Activated CD4-positive, CD25-positive, alpha-beta regulatory T cell treated with anti-CD3 and anti-CD28 coated beads, Interleukin-2, amount 50 U/mL, for 16 hours (primary cell): Measurements from ENCODE around the gene ZP3.
"Not testable (repeated sequence)": the region's sequence is repeated elsewhere in the genome, so short reads cannot be mapped to it uniquely, and the experiment has no call there.

Experiments
- DNase-seq: peaks from one replicate; pipeline ENCODE4 v3.0.0-alpha.2; 2020; ENCODE audit warnings: low read depth, low spot score

The ZP3 gene

DNA sequence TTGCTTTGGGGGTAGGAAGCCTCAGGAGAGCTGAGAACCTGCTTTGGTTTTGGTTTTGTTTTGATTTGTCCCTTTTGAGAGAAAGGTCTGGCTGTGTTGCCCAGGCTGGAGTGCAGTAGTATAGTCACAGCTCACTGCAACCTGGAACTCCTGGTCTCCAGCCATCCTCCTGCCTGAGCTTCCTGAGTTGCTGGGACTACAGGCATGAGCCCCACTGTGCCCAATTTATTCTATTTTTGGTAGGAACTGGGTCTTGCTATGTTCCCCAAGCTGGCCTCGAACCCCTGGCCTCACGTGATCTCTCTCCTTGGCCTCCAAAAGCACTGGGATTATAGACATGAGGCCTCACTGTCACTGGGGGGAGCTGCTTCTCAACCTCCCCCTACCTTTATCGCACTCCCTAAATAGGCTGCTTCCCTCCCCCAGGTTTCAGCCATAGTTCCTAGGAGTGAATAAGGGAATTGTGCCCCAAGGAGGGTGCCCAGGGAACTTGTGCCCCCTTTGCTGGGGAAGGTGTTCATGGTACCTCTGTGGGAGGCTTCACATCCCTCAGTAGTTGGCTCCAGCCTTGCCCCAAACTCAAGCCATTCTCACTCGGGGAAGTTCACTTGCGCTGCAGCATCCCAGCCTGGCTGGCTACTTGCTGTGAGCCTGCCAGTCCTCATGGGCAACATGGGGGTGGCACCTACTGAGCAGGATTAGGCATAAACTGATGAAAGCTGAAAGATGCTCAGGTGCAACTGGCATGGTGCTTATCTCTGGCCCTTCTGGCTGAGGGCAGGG lies 18.1 kb downstream of the ZP3 start:
- DNase-seq, result not testable (repeated sequence)

DNA sequence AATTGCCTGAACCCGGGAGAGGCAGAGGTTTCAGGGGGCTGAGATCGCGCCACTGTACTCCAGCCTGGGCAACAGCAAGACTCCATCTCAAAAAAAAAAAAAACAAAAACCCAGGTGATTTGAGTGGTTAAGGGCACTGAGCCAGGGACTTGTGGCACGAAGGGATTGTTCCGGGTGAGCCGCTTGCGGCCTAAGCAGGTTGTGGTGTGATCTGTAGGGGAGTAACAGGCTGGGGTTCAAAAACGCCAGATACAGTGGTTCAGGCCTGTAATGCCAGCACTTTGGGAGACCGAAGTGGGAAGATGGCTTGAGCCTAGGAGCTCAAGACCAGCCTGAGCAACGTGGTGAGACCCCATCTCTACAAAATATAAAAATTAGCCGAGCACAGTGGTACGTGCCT lies 19.1 kb downstream of the ZP3 start:
- not testable (repeated sequence) for DNase-seq

DNA sequence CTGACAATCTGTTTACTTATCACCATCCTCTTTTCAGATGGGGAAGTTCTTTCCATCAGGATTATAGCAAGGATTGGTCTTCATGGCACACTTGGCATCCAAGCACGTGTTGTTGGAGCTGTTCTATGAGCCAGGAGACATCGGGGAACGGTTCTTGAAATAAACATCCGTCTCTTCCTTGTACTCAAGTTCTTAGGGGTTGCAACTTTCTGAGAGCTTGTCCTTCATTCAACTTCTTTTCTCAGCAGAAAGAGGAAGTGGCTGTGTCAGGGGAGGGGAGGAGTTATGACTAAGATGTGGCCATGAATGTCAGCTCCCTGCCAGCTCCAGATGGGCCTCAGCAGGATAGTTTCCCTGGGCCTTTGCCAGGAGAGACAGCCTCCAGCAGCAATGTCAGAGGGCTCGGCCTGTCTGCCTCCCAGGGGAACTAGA lies 20.8 kb downstream of the ZP3 start:
- DNase-seq, result not testable (repeated sequence)

DNA sequence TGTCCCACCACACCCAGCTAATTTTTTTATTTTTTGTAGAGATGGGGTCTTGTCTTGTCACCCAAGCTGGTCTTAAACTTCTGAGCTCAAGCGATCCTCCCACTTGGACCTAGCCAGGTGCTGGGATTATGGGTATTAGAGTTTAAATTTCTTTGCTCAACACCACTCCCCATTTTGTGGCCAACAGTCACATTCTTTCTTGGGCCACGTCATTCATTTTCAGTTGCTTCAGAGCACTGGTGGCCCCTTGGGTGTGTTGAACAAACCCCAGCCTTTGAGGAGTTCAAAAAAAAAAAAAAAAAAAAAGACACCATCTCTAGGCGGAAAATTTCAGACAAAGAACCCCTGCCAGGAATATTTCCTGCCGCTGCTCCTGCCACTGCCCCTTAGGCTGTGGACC lies 32.3 kb downstream of the ZP3 start:
- DNase-seq, result not testable (repeated sequence)

DNA sequence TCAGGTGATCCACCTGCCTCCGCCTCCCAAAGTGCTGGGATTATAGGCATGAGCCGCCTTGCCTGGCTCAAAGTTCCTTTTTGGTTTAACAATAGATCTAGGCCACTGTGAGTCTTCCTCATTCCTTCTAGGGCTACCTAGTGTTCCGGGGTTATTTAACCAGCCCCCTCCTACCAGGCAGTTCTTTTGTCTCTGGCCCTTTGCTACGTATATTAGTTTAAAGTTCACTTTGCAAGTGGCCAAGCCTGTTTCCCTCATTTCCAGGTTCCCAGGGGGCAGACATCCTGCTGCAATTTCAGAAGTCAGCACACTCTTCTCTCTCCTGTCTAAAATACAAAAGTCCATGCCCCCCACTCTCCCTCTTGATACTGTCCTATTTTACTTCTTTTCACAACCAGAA lies 33.8 kb downstream of the ZP3 start:
- DNase-seq, result not testable (repeated sequence)

DNA sequence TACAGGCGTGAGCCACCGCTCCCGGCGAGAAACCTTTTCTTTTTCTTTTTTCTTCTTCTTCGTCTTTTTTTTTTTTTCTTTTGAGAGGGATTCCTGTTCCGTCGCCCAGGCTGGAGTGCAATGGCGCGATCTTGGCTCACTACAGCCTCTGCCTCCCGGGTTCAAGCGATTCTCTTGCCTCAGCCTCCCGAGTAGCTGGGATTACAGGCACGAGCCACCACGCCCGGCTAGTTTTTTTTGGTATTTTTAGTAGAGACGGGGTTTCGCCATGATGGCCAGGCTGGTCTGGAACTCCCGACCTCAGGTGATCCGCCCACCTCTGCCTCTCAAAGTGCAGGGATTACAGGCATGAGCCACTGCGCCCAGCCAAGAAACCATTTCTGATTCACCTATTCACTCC lies 36.0 kb downstream of the ZP3 start:
- DNase-seq, result not testable (repeated sequence)

DNA sequence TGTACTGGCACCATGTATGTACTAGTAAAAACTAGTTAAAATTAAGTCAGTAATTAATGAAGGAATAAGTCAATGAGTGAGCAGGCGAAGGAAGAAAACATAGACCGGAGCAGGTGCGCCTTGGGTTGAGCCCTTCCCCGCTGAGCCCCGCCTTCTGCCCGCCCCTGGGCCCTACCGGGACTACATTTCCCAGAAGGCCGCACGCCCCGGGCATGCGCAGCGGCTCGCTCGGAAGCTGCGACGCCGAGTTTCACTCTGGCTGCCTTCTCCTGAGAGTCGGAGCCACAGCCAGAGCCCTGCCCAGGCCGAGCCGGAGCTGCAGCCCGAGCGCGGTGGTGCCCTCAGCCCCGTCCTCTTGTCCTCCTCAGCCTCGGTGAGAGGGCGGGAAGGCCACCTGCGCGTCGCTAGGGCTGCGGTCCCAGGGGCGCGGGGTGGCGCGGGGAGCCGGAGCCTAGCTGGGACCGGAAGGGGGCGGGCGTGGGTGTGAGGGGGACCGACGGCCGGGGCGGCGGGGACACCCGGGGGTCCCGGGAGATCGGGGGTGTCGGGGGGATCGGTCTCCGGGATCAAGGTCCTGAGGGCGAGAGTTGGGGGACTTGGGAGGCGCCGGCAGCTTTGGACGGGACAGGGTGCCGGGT lies 36.8 kb downstream of the ZP3 start, which contains the start of gene DTX2:
Gene DTX2, plus strand, starts transcription at position 246 of the 638 bp plus-strand sequence. CDS start 18,801 bp downstream, outside the sequence.
- peak; percentile 21 for DNase-seq

DNA sequence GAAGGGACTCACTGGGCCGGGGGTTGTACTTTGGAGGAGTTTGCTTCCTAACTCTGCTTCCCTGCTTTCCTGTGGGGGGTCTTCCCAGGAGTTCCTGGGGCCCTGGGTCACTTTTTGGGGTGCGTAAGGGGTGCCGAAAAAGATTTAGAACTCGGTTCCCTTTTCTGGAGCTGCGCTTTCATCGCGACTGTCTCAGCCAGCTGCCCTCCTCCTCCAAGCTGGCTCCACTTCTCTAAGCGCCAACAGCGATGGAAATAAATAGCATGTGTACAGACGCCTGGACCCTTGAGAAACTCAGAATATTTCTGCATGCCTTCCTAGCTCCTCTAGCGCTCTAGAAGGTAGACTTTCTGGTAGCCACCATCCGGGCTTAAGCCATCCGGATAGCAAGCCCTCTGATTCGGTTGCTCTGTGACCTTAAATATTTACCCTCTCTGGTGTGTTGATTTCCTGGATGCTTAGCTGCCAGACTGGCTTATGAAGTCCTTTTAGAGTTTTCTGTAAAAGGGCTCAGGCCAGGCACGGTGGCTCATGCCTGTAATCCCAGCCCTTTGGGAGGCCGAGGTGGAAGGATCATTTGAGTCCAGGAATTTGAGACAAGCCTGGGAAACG lies 37.6 kb downstream of the ZP3 start:
- not testable (repeated sequence) for DNase-seq

DNA sequence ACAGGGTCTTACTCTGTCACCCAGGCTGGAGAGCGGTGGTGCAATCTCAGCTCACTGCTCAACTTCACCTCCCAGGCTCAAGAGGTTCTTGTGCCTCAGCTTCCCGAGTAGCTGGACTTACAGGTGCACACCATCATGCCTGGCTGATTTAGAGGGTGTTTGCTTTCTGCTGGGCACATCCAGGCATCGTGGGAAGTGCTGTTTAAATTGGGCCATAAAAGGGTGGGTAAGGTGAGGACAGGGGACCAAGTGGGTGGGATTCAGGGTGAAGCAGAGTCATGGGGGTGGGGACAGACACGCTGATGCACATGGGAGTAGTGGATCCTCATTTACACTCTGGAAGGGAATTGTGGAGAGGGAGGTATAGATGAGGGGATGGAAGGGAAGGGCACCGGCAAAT lies 40.2 kb downstream of the ZP3 start:
- not testable (repeated sequence) for DNase-seq

DNA sequence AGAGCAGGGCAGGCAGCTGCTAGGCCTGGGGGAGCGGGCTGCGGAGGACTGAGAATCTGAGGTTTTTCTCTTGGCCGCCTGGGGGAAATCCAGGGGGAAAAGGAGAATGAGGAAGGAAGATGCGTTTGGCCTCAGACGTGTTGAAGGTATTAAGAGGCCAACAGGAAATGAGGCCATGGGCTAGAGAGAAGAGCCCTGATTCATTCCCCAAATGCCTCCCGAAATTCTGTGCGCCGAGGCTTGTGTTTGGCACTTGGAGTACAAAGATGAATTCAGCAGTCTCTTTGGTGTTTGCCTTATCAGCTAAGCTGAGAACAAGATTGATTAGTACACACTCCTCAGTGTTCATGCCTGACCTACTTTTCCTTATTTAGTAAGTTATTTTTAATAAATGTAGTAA lies 41.2 kb downstream of the ZP3 start:
- DNase-seq, result not testable (repeated sequence)

DNA sequence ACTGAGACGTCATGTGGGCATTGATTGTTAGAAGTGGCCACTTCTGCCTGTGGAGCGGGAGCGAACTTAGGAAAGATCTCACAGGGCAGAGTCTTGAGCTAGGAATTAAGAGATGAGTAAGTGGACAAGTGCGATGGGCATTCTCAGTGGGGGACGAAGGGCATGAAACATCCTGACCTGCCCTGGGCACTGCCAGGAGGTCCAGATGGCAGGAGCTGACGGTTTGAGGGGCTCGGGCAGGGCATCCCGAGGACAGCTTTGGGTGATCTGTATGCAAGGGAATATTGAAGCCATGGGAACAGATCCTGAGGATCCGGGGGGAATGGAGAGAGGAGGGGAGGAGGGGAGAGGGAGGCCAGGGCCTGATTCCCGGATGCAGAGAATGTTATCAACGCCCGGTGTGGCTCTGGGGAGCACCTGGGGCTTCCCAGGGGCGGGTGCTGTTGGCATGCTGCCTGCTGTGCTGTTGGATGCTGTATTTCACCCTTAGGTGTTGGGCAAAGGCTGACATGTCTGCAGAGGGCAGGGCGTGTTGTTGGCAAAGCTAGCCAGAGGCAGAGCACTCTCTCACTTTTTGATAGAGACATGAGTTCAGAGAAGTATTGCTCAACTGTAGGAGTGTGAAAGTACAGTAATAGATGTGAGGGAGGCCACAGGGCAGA lies 43.1 kb downstream of the ZP3 start:
- DNase-seq, result not testable (repeated sequence)

DNA sequence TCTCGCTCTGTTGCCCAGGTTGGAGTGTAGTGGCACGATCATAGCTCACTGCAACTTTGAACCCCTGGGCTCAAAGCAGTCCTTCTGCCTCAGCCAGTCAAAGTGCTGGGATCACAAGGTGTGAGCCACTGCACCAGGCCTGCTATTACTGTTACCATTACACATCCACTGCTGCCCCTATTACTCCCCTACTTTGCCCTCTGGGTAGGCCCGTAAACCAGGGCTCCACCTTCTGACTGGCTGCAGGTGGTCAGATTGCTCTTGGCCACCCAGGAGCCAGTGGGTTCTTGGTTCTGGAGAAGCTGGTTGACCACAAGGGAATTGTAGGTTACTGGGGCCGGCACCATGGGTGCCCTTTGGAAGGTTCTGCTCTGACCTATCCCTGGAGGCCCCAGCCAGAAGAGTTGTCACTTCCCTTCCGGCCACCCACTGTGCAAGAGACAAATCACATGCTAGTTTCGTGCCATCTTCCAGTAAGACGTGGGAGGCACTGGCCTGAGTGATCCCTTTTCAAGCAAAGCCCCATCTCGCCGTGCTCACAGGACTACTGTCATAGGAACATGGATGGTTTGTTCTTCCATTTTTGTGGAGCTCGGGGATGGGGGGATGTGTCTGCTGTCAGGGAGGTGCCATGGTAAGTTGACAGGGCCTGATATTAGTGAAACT lies 46.9 kb downstream of the ZP3 start:
- DNase-seq, result not testable (repeated sequence)

DNA sequence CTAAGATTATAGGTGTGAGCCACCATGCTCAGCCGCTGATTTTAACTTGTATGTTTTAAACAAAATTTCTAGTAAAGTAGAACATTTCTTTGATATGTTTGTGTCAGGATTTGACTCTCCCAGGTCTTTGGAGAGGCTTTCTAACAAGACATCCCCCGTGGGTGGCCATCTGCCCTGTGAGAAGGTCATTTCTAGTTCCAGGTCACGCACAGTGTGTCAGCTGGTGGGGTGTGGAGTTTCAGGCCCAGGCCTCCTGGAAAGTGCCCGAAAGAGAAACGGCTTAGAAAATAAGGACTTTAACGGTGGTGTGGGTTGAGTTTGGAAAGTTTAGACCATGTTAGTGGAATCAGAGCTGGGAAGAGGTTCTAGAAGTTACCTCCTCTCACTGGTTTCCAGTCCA lies 48.3 kb downstream of the ZP3 start:
- not testable (repeated sequence) for DNase-seq

DNA sequence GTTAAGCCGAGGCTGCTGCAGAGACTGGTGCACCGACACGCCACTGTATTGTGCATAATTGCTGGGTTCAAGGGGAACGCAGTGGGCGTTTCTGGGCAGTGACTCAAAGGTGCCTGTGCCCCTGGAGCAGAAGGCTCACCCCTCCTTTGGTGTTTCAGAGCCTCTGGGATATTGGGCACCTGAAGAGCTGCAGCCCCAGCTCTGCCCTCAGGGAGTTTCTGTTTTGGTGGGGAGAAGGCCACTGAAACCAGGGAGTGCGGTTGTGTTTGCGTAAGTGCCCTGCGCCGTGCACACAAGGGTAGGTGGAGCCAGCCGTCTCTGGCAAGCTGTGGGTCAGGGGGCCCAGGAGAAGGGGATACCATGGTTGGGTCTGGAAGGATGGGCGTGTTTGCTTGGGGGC lies 51.5 kb downstream of the ZP3 start:
- not testable (repeated sequence) for DNase-seq

DNA sequence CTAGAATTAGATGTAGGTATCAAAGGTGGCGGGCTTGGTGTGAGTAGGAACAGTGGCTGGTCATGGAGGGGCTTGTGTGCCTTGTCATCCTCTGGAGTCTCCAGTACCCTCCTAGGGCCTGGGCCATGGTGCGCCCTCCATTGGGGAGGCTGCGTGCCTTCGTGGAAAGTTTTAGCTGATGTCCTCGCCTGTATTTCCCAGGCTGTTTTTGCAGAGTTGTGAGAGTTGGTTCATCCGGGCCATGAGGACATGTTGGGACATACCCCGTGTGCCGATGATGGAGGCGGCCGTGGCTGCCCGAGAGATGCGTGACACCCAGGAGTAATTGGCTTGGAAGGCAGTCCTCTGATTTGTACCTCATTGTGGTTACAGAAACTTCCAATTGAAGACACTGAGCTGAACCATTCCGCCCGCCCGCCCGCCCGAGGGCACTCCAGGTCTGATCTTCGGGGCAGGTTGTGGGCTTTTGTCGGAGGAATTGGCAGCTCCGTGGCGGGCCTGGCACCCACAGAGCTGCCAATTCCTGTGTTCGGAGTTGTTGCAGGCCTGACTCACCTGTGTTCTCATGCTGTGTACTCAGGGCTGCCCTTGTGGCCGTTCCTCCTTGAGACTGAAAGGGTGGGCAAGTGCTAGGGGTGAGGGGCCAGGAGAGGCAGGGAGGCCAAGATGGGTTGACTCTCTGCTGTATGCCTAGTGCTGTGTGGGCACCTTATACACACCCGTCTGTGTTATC lies 52.2 kb downstream of the ZP3 start:
- not testable (repeated sequence) for DNase-seq

DNA sequence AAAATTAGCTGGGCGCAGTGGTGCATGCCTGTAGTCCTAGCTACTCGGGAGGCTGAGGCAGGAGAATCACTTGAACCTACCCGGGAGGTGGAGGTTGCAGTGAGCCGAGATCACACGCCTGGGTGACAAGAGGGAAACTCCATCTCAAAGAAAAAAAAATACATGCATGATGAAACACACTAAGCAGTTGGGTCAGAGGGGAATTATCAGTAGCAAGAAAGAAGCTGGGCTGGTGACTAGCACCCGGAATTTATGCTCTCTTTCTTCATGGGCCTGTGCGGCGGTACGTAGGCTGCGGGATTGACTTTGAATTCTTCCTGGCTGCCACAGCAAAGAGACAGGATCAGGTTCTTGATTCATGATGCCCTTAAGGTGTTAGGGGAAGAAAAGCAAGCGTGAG lies 54.9 kb downstream of the ZP3 start:
- not testable (repeated sequence) for DNase-seq

DNA sequence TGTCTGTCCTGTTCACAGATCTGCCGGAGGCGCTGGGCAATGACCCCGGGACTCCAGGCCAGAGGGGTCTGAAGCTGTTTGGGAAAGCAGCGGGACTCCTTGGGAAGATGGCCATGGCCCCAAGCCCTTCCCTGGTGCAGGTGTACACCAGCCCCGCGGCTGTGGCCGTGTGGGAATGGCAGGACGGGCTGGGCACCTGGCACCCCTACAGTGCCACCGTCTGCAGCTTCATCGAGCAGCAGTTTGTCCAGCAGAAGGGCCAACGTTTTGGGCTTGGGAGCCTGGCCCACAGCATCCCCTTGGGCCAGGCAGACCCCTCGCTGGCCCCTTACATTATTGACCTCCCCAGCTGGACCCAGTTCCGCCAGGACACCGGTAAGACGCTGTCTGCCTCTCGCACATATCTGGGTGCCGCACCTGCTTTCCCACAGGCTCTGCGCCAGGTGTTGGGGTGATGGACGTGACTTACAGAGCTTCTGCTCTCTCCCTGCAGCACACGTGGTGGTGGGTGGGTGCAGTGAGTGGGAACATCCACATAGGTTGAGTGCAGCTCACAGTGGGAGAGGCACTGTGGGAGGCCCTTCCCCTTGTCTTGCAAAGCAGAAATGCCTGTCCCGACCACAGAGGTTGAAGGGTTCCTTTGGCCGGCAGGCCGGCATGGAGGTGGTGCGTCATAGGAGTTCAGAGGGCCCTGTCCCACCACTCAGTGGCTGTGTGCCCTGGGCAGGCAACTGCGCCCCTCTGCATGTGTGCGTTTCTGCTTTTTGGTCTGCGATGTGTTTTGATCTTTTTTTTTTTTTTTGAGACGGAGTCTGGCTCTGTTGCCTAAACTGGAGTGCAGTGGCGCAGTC lies 55.9 kb downstream of the ZP3 start:
- not testable (repeated sequence) for DNase-seq

DNA sequence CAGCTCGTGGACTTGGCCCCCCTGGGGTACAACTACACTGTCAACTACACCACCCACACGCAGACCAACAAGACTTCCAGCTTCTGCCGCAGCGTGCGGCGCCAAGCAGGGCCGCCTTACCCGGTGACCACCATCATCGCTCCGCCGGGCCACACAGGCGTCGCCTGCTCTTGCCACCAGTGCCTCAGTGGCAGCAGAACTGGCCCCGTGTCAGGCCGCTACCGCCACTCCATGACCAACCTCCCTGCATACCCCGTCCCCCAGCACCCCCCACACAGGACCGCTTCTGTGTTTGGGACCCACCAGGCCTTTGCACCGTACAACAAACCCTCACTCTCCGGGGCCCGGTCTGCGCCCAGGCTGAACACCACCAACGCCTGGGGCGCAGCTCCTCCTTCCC lies 57.9 kb downstream of the ZP3 start:
- not testable (repeated sequence) for DNase-seq

DNA sequence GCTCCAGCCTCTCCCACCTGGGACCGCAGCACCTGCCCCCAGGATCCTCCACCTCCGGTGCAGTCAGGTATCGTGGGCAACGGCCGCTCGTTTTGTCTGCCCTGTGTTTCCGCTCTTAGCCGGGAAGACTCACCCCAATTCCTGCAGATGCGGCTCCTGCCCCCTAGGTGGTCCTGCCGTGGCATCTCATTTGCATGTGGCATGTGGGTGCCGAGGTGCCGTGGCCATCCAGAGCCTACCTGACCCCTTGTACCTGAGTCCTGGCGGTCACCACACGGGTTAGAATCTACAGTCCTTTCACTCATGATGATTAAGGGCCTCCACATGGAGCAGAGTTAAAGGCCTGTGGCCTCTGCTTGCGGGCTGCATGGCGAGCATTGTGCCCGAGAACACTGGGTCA lies 58.3 kb downstream of the ZP3 start:
- not testable (repeated sequence) for DNase-seq

DNA sequence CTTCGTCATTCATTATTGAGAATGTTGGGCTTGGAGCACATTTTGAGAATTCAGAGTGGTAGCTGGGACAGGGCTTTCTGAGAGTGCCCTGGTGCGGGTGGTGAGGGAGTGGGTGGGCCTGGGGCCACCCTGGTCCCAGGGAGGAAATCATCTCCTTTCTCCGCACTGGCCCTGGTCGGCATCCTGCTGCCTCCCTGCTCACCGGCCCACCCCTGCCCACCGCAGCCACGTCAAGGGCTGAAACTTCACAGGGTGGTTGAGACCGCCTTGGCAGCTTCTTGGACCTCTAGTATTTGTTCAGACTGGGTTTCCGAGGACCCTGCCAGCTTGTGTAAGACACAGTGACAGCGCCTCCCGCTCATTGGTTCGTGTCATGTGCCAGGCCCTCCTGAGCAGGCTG lies 59.7 kb downstream of the ZP3 start:
- not testable (repeated sequence) for DNase-seq
